Measurements from ENCODE around the gene SRXN1.

Gene SRXN1

DNA sequence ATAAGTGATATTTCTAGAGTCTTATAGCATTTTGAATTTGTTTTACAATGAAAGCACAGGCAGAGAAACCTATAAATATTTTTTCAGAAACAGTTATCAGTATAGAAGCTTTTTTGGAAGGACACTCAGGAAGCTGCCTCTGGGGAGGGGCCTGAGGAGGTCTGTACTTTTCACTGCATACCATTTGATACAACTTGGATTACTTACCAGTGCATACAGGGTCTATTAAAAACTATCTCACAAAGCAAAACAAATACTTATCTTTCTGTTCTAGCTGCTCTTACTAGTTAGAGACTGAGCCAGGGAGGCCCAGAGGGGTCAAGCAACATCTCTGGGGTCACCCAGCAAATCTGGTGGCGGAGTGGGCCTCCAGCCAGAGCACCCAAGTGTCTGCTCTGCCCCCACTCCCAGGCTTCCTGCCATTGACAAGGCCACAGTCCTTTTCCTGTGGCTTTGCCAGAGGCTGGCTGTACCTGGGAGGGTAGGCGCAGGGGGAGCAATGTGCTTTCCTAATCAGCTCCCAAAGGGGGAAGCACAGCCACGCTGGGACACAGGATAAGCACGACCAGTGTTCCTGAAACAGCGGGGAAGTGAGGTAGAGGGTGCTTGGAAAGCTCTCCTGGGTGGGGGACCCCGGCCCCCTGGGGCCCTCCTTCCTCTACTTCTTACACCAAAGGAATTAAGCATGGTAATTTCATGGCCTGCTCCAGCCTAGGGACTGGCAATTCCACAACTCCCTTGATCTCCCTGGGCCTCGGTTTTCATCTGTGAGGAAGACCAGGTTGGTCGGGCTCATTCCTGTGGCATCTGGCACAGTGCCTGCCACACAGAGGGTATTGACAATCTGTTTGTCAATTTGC lies 50.7 kb downstream of the SRXN1 start:
- DNase-seq = no peak

DNA sequence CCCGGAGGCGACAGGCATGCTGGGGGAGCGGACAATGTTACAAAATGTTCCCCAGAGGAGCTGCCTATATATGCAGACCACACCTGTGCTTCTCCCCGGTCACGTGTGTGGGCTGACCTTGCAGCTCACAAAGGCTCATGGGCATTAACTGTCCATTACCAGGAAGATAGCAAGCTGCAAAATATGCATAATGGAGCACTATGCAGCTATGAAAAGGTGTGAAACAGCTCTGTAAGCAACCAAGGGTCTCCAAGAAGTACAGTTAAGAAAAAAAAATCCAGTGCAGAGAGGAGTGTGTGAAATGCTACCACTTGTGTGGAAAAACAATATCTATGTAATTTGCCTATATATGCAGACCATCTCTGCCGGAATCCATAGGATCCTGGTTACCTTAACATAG lies 52.3 kb downstream of the SRXN1 start:
- no peak for DNase-seq

DNA sequence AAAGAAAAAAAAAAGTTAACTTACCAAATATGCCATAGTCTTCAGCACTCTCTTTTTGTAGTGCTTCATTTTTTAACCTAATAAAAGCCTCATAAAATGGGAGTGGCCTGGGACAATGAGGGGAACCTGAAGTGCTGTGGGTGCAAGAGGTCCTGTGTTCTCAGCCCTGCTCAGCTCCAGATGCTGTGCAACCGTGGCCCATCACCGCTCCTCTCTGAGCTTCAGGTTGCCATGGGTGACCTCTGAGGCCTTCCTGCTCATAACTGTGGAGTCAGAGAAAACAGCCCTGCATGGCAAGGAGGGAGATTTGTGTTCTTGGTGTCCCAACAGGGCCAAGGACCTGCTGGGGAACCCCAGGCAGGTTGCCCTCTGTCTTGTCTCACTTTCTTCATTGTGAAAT lies 52.9 kb downstream of the SRXN1 start:
- no peak for DNase-seq

DNA sequence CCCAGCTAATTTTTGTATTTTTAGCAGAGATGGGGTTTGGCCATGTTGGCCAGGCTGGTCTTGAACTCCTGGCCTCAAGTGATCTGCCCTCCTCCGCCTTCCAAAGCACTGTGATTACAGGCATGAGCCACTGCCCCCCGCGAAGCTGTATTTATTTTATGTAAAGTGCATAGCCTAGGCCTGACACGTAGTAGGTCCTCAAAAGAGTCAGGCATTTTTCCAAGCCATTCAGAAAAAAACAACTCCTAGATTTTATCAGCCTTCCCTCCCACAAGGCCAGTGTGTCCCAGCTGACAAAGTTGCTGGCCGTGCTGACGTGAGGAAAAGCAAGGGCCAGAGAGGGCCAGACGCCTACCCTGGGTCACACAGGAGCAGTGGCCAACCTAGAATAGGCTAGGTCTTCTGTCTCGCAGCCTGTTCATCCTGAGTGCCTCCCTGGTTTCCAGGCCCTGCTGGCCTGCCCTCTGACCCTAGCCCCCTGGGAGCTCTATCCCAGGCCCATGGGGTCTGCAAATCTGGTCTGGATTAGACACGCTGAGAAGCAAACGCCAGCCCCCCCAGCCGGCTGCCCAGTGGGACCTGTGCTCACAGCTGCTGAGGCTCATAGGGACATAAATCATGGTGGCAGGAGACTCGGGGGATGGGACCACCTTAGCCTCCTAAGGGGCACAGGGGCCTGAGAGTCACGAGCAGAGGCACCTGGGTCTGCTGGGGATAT lies 54.7 kb downstream of the SRXN1 start:
- DNase-seq = no peak

DNA sequence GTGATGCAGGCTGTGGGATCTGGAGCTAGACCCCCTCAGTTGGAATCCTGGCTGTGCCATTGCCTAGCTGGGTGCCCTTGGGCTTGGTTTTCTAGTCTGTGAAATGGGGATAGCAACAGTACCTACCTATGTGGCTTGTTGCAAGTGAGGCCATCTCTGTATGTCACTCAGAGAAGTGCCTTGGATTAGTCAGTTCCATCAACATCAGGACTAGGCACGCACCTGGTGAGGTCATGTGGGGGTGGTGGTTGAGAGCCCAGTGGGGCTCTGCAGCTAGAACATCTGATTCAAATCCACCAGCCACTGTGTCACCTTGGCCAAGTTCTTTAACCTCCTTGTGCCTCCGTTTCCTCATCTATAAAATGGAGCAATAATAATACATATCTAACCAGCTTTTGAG lies 55.4 kb downstream of the SRXN1 start:
- no peak for DNase-seq

Data from DMS79 treated with DMSO at 0.1 percent for 48 hours (cell line).